ENCODE results near the gene CCDC88C.

GRCh38 chr14:91279354-91279753, 138.3 kb downstream of the CCDC88C start:
- TF ChIP-seq POLR2AphosphoS5 (IDR thresholded peaks at IDR 0.05) (no peak), POLR2A (IDR thresholded peaks at IDR 0.05) (no peak), CTCF (IDR thresholded peaks at IDR 0.05) (no peak)

Data from prostate gland (tissue), 2 donors.